ENCODE measurements around the gene ADGRF4. TPM values are rescaled to one million over a fixed set of nuclear protein-coding genes. Genes with fewer than 3 reads are reported as not detected.

Gene ADGRF4
- total RNA-seq, 1 experiment from 2014 or later, result not detected

- H3K23ac ChIP-seq (ENCODE audit: insufficient read length, low read depth, low read length), result no peak overlapping the region
- H4K5ac ChIP-seq (ENCODE audit: insufficient read length, low read depth, low read length), result no peak overlapping the region
- no peak overlapping the region for H2BK15ac ChIP-seq (ENCODE audit: low read depth, low read length)
- no peak overlapping the region for H3K56ac ChIP-seq (ENCODE audit: insufficient read length, low read depth, low read length)
- H2AFZ ChIP-seq (ENCODE audit: low read length), result no peak overlapping the region
- H3K27ac ChIP-seq (ENCODE audit: insufficient read length, low read depth, low read length), result no peak overlapping the region
- no peak overlapping the region for H2BK20ac ChIP-seq (ENCODE audit: low read depth, low read length, poor library complexity, severe bottlenecking)
- no peak for DNase-seq
- Mint-ChIP-seq H3K4me3 (no peak overlapping the region), H3K27me3 (ENCODE audit: low read depth) (no peaks in the 10 kb centered on the region), H3K9me3 (no peaks in the 10 kb centered on the region; a peak in 1 of 5 replicates), H3K27ac (peak overlapping the region in 2 of 3 experiments; percentile 8 to 95; a peak in 4 of 7 replicates), H3K36me3 (ENCODE audit: insufficient read depth in 1 of 3, low read depth in 3 of 3) (no peaks in the 10 kb centered on the region), H3K4me1 (peaks cover 28 to 33% of the 10 kb centered on the region in 2 experiments)
- no peak for TF ChIP-seq CTCF (conservative IDR thresholded peaks at IDR 0.05)
- no peak overlapping the region for H3K4ac ChIP-seq (ENCODE audit: low read depth, low read length)
- H3T11ph ChIP-seq (ENCODE audit: low read length), result no peak overlapping the region
- no peak overlapping the region for H2BK5ac ChIP-seq (ENCODE audit: insufficient read length, low read length)
- H4K8ac ChIP-seq (replicated peaks; ENCODE audit: insufficient read length, low read depth, low read length), result no peak overlapping the region
- H3K4me2 ChIP-seq (ENCODE audit: insufficient read depth, insufficient read length, low read length), result no peak overlapping the region
- H3K23me2 ChIP-seq (ENCODE audit: insufficient read length, low read depth, low read length, poor library complexity, severe bottlenecking), result no peaks in the 10 kb centered on the region
- no peak overlapping the region for H3K18ac ChIP-seq (ENCODE audit: insufficient read length, low read depth, low read length)
- no CpG with 5 or more reads among the region's 3 CpGs for WGBS (ENCODE audit: extremely low coverage, insufficient read length, low lambda C conversion rate)
- no peaks in the 10 kb centered on the region for H3K9me3 ChIP-seq (ENCODE audit: control insufficient read depth, low read depth, low read length)
- H4K20me1 ChIP-seq (ENCODE audit: control insufficient read depth, insufficient read depth, insufficient read length), result no peaks in the 10 kb centered on the region
- no peak overlapping the region for H2BK12ac ChIP-seq (ENCODE audit: insufficient read length, low read depth, low read length)
- H2AK5ac ChIP-seq (ENCODE audit: insufficient read length, low read length), result no peak overlapping the region
- no peak overlapping the region for H4K91ac ChIP-seq (ENCODE audit: insufficient read length, low read depth, low read length)
- no peak overlapping the region for H2BK120ac ChIP-seq (ENCODE audit: low read depth, low read length, poor library complexity, severe bottlenecking)
- no peaks in the 10 kb centered on the region for H3K79me1 ChIP-seq (ENCODE audit: insufficient read depth, low read depth, low read length, poor library complexity, severe bottlenecking)
- H3K4me1 ChIP-seq (ENCODE audit: insufficient read depth, low read length), result 0 out of 2 replicates have a peak, but pooled peaks cover 2% of the 10 kb centered on the region
- no peak overlapping the region for H3K9ac ChIP-seq (ENCODE audit: extremely low read depth, insufficient read length, low read length)
- H3K79me2 ChIP-seq (ENCODE audit: insufficient read depth, low read length), result no peaks in the 10 kb centered on the region
- no peak overlapping the region for H3K14ac ChIP-seq (ENCODE audit: insufficient read depth, low read length)
- no peaks in the 10 kb centered on the region for H3K27me3 ChIP-seq (ENCODE audit: insufficient read depth, low read length)
Observed at GRCh38 chr6:47670851-47671250, 27.5 kb upstream of the ADGRF4 start.

Data from H9 (cell line).